ENCODE measurements around the gene NUDT9.

- no peak for TF ChIP-seq POLR2A (IDR thresholded peaks at IDR 0.05; ENCODE audit: low read depth, low read length)
- no peak for TF ChIP-seq TAF1 (IDR thresholded peaks at IDR 0.05; ENCODE audit: borderline replicate concordance, low read depth, low read length)
- no peak for TF ChIP-seq POLR2AphosphoS5 (IDR thresholded peaks at IDR 0.05; ENCODE audit: low read depth, low read length)
Measured at GRCh38 chr4:87430038-87430437, 7.7 kb downstream of the NUDT9 start.
